Suppressor macrophage treated with lipopolysaccharide for 1 hour (primary cell): ENCODE data around the gene CELF1.
"Not testable (repeated sequence)": the region's sequence is repeated elsewhere in the genome, so short reads cannot be mapped to it uniquely, and the experiment has no call there.

Experiments used
- DNase-seq, 3 donors: peaks; one replicate each; pipeline ENCODE4 v3.0.0-alpha.2; 2020 to 2022

Gene CELF1

GRCh38 chr11:47536915-47537314 lies 16.0 kb downstream of the CELF1 start:
- no peak for DNase-seq

GRCh38 chr11:47534704-47535251 lies 18.2 kb downstream of the CELF1 start:
- no peak for DNase-seq

GRCh38 chr11:47533690-47534151 lies 19.2 kb downstream of the CELF1 start:
- peak in 2 of 3 donors; percentile 37 to 58 for DNase-seq

- DNase-seq: peak in 1 of 3 donors; percentile 52
These were observed 20.2 kb downstream of the CELF1 start for GRCh38 chr11:47532597-47533213.

GRCh38 chr11:47531666-47532065 lies 21.3 kb downstream of the CELF1 start:
- DNase-seq: no peak

GRCh38 chr11:47530721-47531120 lies 22.2 kb downstream of the CELF1 start:
- not testable (repeated sequence) for DNase-seq

GRCh38 chr11:47529951-47530350 lies 23.0 kb downstream of the CELF1 start:
- no peak for DNase-seq

- no peak for DNase-seq
These were observed 25.7 kb downstream of the CELF1 start for GRCh38 chr11:47527186-47527585.

GRCh38 chr11:47526032-47526431 lies 26.9 kb downstream of the CELF1 start:
- DNase-seq: not testable (repeated sequence)

GRCh38 chr11:47524291-47524874 lies 28.5 kb downstream of the CELF1 start:
- peak in 2 of 3 donors; percentile 43 to 44 for DNase-seq

GRCh38 chr11:47523490-47524225 lies 29.3 kb downstream of the CELF1 start:
- peak; percentile 85 to 90 (median 85) for DNase-seq

GRCh38 chr11:47518212-47518964 lies 34.5 kb downstream of the CELF1 start:
- no peak for DNase-seq

- no peak for DNase-seq
These were observed 35.7 kb downstream of the CELF1 start for GRCh38 chr11:47516984-47517853.

GRCh38 chr11:47516155-47516554 lies 36.8 kb downstream of the CELF1 start:
- peak in 1 of 3 donors; percentile 54 for DNase-seq

GRCh38 chr11:47514825-47515647 lies 37.9 kb downstream of the CELF1 start:
- DNase-seq: peak; percentile 80 to 93 (median 87)

- DNase-seq: no peak
These were observed 40.2 kb downstream of the CELF1 start for GRCh38 chr11:47512701-47513100.

GRCh38 chr11:47511917-47512316 lies 41.0 kb downstream of the CELF1 start:
- peak; percentile 68 to 75 (median 73) for DNase-seq

- DNase-seq: peak; percentile 63 to 80 (median 77)
These were observed 42.7 kb downstream of the CELF1 start for GRCh38 chr11:47510209-47510608.

GRCh38 chr11:47509077-47509536 lies 43.8 kb downstream of the CELF1 start:
- peak; percentile 47 to 75 (median 58) for DNase-seq

GRCh38 chr11:47508240-47508957 lies 44.5 kb downstream of the CELF1 start:
- DNase-seq: peak in 1 of 3 donors; percentile 41
